MM.1S (cell line): ENCODE data around the gene S100A7.

Experiments
- DNase-seq: peaks from one replicate; pipeline ENCODE4 v3.0.0-alpha.2; 2015
- H2AFZ ChIP-seq: fragments of 300-600 bp; sonication (generic); 2 replicates; pipeline ENCODE4 v1.6.0; 2016; ENCODE audit warnings: antibody characterized with exemption, low read length
- H3F3A ChIP-seq: fragments of 300-600 bp; sonication (generic); 2 replicates; pipeline ENCODE4 v1.6.1; 2016; ENCODE audit warnings: mild to moderate bottlenecking, antibody characterized with exemption, low read length, moderate library complexity, mixed read lengths; ENCODE audit not compliant: insufficient read depth
- H3K27ac ChIP-seq: fragments of 300-600 bp; sonication (generic); 2 replicates; pipeline ENCODE4 v1.5.1; 2016; ENCODE audit warnings: mild to moderate bottlenecking, low read length
- H3K27me3 ChIP-seq: fragments of 300-600 bp; sonication (generic); replicated peaks from 2 replicates; pipeline ENCODE4 v1.6.0; 2016; ENCODE audit warnings: low read length; ENCODE audit not compliant: insufficient read depth
- H3K36me3 ChIP-seq: fragments of 300-600 bp; sonication (generic); replicated peaks from 2 replicates; pipeline ENCODE4 v1.6.1; 2016; ENCODE audit warnings: mild to moderate bottlenecking, low read length, mixed read lengths; ENCODE audit not compliant: insufficient read depth
- H3K4me1 ChIP-seq: fragments of 300-600 bp; sonication (generic); 2 replicates; pipeline ENCODE4 v1.6.1; 2016; ENCODE audit warnings: low read length, mixed read lengths
- H3K4me2 ChIP-seq: fragments of 300-600 bp; sonication (generic); 2 replicates; pipeline ENCODE4 v1.6.0; 2016; ENCODE audit warnings: low read depth, low read length
- H3K4me3 ChIP-seq: fragments of 300-600 bp; sonication (generic); 2 replicates; pipeline ENCODE4 v1.5.1; 2016; ENCODE audit warnings: low read length, mixed read lengths
- H3K79me2 ChIP-seq: fragments of 300-600 bp; sonication (generic); 2 replicates; pipeline ENCODE4 v1.6.1; 2016; ENCODE audit warnings: mixed run types, low read length, mixed read lengths
- H3K9ac ChIP-seq: fragments of 300-600 bp; sonication (generic); 2 replicates; pipeline ENCODE4 v1.6.1; 2016; ENCODE audit warnings: low read length, mixed read lengths
- H3K9me2 ChIP-seq: fragments of 300-600 bp; sonication (generic); replicated peaks from 2 replicates; pipeline ENCODE4 v1.6.1; 2016; ENCODE audit warnings: mild to moderate bottlenecking, low read length, mixed read lengths; ENCODE audit not compliant: insufficient read depth
- H3K9me3 ChIP-seq: fragments of 300-600 bp; sonication (generic); replicated peaks from 2 replicates; pipeline ENCODE4 v1.6.1; 2016; ENCODE audit warnings: mild to moderate bottlenecking, low read length, mixed read lengths; ENCODE audit not compliant: insufficient read depth
- H4K20me1 ChIP-seq: fragments of 300-600 bp; sonication (generic); 2 replicates; pipeline ENCODE4 v1.6.1; 2016; ENCODE audit warnings: mild to moderate bottlenecking, low read length, moderate library complexity, mixed read lengths; ENCODE audit not compliant: insufficient read depth
- CTCF ChIP-seq: fragments of 300-600 bp; sonication (generic); IDR thresholded peaks from 2 replicates; pipeline ENCODE4 v1.5.1; 2016; ENCODE audit warnings: antibody characterized with exemption, low read length, mixed read lengths
- EZH2 ChIP-seq: fragments of 300-600 bp; sonication (generic); optimal IDR thresholded peaks from 2 replicates; pipeline ENCODE3; 2017; ENCODE audit warnings: low read depth, mild to moderate bottlenecking, antibody characterized with exemption, low read length, mixed read lengths
- EZH2phosphoT487 ChIP-seq: fragments of 300-600 bp; sonication (generic); IDR thresholded peaks from 2 replicates; pipeline ENCODE4 v1.6.1; 2018; ENCODE audit warnings: antibody characterized with exemption, low read length

Gene S100A7

GRCh38 chr1:153488731-153489130 is 28.3 kb upstream of the S100A7 start:
- Histone ChIP-seq H2AFZ (no peak overlapping the region), H3K27ac (no peak overlapping the region), H3K9me3 (no peaks in the 10 kb centered on the region), H3K79me2 (no peaks in the 10 kb centered on the region), H3K4me2 (no peak overlapping the region), H3F3A (no peaks in the 10 kb centered on the region), H3K9me2 (no peaks in the 10 kb centered on the region), H3K9ac (no peak overlapping the region), H3K27me3 (no peaks in the 10 kb centered on the region), H4K20me1 (no peaks in the 10 kb centered on the region), H3K4me3 (no peak overlapping the region), H3K4me1 (no peaks in the 10 kb centered on the region), H3K36me3 (no peaks in the 10 kb centered on the region)
- DNase-seq = no peak
- TF ChIP-seq CTCF (no peak), EZH2phosphoT487 (no peak), EZH2 (no peak)

GRCh38 chr1:153487707-153488106 is 27.3 kb upstream of the S100A7 start:
- Histone ChIP-seq H3F3A (no peaks in the 10 kb centered on the region), H3K27me3 (no peaks in the 10 kb centered on the region), H3K9me2 (no peaks in the 10 kb centered on the region), H3K79me2 (no peaks in the 10 kb centered on the region), H3K4me2 (no peak overlapping the region), H2AFZ (no peak overlapping the region), H3K4me1 (no peaks in the 10 kb centered on the region), H4K20me1 (no peaks in the 10 kb centered on the region), H3K9me3 (no peaks in the 10 kb centered on the region), H3K27ac (no peak overlapping the region), H3K4me3 (no peak overlapping the region), H3K9ac (no peak overlapping the region), H3K36me3 (no peaks in the 10 kb centered on the region)
- TF ChIP-seq CTCF (no peak), EZH2 (no peak), EZH2phosphoT487 (no peak)
- DNase-seq = no peak

- H3K36me3 ChIP-seq = no peaks in the 10 kb centered on the region
- H3K9me3 ChIP-seq = no peaks in the 10 kb centered on the region
- H3K27me3 ChIP-seq = no peaks in the 10 kb centered on the region
- no peaks in the 10 kb centered on the region for H3F3A ChIP-seq
- H3K9ac ChIP-seq = no peak overlapping the region
- H4K20me1 ChIP-seq = no peaks in the 10 kb centered on the region
- H3K27ac ChIP-seq = no peak overlapping the region
- no peak for TF ChIP-seq EZH2
- TF ChIP-seq EZH2phosphoT487 = no peak
- TF ChIP-seq CTCF = no peak
- H3K4me2 ChIP-seq = no peak overlapping the region
- H3K4me3 ChIP-seq = no peak overlapping the region
- no peak for DNase-seq
- H2AFZ ChIP-seq = no peak overlapping the region
- no peaks in the 10 kb centered on the region for H3K4me1 ChIP-seq
- H3K79me2 ChIP-seq = no peaks in the 10 kb centered on the region
- H3K9me2 ChIP-seq = no peaks in the 10 kb centered on the region
These were observed 25.4 kb upstream of the S100A7 start for GRCh38 chr1:153485863-153486262.
